PC-3 (cell line): ENCODE measurements around the gene FAM13A. TPM values are rescaled to one million over a fixed set of nuclear protein-coding genes. Genes with fewer than 3 reads are reported as not detected.
"Not testable (repeated sequence)": the region's sequence is repeated elsewhere in the genome, so short reads cannot be mapped to it uniquely, and the experiment has no call there.

ENCODE experiments used
- ATAC-seq: fragments of 200-7000 bp; cut with Tn5 transposase; 2 replicates; pipeline ENCODE4 v1.9.1; 2020; ENCODE audit warnings: mild to moderate bottlenecking, moderate library complexity
- BruUV-seq: library from RNA; stranded (reverse); fragments of 400-500 nt; replicated peaks from 2 replicates; lab custom pipeline; 2021; lab: Mats Ljungman, UMichigan
- CTCF ChIA-PET: fragments of 300-600 bp; sonication (Branson Sonifier 250); formaldehyde crosslinking; loops from one replicate; lab custom pipeline; 2022; ENCODE audit warnings: antibody characterized with exemption; lab: Charles Lee
- POLR2A ChIA-PET: fragments of 300-600 bp; sonication (Branson Sonifier 250); formaldehyde crosslinking; loops from one replicate; lab custom pipeline; 2022; ENCODE audit warnings: antibody characterized with exemption; ENCODE audit not compliant: unreplicated experiment; lab: Charles Lee
- DNase-seq: peaks from one replicate; pipeline ENCODE4 v3.0.0-alpha.2; 2015
- H2AFZ ChIP-seq: fragments of 300-600 bp; sonication (generic); 2 replicates; pipeline ENCODE4 v1.6.0; 2016; ENCODE audit warnings: antibody characterized with exemption, low read length
- H3F3A ChIP-seq: fragments of 300-600 bp; sonication (generic); one replicate; pipeline ENCODE4 v1.6.0; 2017; ENCODE audit warnings: antibody characterized with exemption, low read length, control low read depth, mild to moderate bottlenecking; ENCODE audit not compliant: unreplicated experiment
- H3K27ac ChIP-seq: fragments of 300-600 bp; sonication (generic); 2 replicates; pipeline ENCODE4 v1.5.1; 2016; ENCODE audit warnings: mild to moderate bottlenecking, low read length
- H3K27me3 ChIP-seq: fragments of 300-600 bp; sonication (generic); 2 replicates; pipeline ENCODE4 v1.6.1; 2016; ENCODE audit warnings: low read length, mixed read lengths
- H3K36me3 ChIP-seq: fragments of 300-600 bp; sonication (generic); 2 replicates; pipeline ENCODE4 v1.6.1; 2016; ENCODE audit warnings: low read depth, mixed run types, low read length, mixed read lengths
- H3K4me1 ChIP-seq: fragments of 300-600 bp; sonication (generic); 2 replicates; pipeline ENCODE4 v1.5.1; 2016; ENCODE audit warnings: low read length; ENCODE audit not compliant: insufficient read depth
- H3K4me2 ChIP-seq: fragments of 300-600 bp; sonication (generic); 2 replicates; pipeline ENCODE4 v1.6.0; 2016; ENCODE audit warnings: low read length
- H3K4me3 ChIP-seq: fragments of 300-600 bp; sonication (generic); 2 replicates; pipeline ENCODE4 v1.5.1; 2016; ENCODE audit warnings: mild to moderate bottlenecking, low read length, mixed read lengths
- H3K79me2 ChIP-seq: fragments of 300-600 bp; sonication (generic); 2 replicates; pipeline ENCODE4 v1.6.1; 2017; ENCODE audit warnings: low read length, mixed read lengths
- H3K9ac ChIP-seq: fragments of 300-600 bp; sonication (generic); 2 replicates; pipeline ENCODE4 v1.6.0; 2016; ENCODE audit warnings: mild to moderate bottlenecking, low read length
- H3K9me2 ChIP-seq: fragments of 300-600 bp; sonication (generic); replicated peaks from 2 replicates; pipeline ENCODE4 v1.6.1; 2016; ENCODE audit warnings: mixed run types, low read length, mixed read lengths
- H3K9me3 ChIP-seq: fragments of 300-600 bp; sonication (generic); 2 replicates; pipeline ENCODE4 v1.6.1; 2016; ENCODE audit warnings: low read length, mixed read lengths
- H4K20me1 ChIP-seq: fragments of 300-600 bp; sonication (generic); 2 replicates; pipeline ENCODE4 v1.6.1; 2016; ENCODE audit warnings: low read length, mixed read lengths
- EZH2 ChIP-seq: fragments of 300-600 bp; sonication (generic); IDR thresholded peaks from one replicate; pipeline ENCODE4 v1.6.1; 2017; ENCODE audit warnings: antibody characterized with exemption, mild to moderate bottlenecking, low read length; ENCODE audit not compliant: unreplicated experiment
- EZH2phosphoT487 ChIP-seq: fragments of 300-600 bp; sonication (generic); IDR thresholded peaks from 2 replicates; pipeline ENCODE4 v1.6.1; 2018; ENCODE audit warnings: mild to moderate bottlenecking, antibody characterized with exemption, low read length, borderline replicate concordance
- intact Hi-C: fragments of 100-400 bp; cut with micrococcal nuclease; formaldehyde crosslinking; loops from 2 replicates; pipeline ENCODE4 v1.9.0; 2023
- total RNA-seq: library from RNA; depleted of rRNA; stranded (reverse); fragments of >200 nt; gene quantifications from 2 replicates; pipeline ENCODE4 v1.2.3, GENCODE V29; 2014
- TF ChIP-seq, protein P1 (sequence below): fragments of 300-600 bp; sonication (generic); conservative IDR thresholded peaks from 2 replicates; pipeline ENCODE4 v1.5.1; 2017; ENCODE audit warnings: antibody characterized with exemption, low read depth, mild to moderate bottlenecking, low read length

The FAM13A gene
- total RNA-seq, 1 experiment from 2014 or later: 8.6 TPM

GRCh38 chr4:89021062-89021461 lies 35.9 kb downstream of the FAM13A start:
- TF ChIP-seq EZH2: no peak
- TF ChIP-seq, protein P1, sequence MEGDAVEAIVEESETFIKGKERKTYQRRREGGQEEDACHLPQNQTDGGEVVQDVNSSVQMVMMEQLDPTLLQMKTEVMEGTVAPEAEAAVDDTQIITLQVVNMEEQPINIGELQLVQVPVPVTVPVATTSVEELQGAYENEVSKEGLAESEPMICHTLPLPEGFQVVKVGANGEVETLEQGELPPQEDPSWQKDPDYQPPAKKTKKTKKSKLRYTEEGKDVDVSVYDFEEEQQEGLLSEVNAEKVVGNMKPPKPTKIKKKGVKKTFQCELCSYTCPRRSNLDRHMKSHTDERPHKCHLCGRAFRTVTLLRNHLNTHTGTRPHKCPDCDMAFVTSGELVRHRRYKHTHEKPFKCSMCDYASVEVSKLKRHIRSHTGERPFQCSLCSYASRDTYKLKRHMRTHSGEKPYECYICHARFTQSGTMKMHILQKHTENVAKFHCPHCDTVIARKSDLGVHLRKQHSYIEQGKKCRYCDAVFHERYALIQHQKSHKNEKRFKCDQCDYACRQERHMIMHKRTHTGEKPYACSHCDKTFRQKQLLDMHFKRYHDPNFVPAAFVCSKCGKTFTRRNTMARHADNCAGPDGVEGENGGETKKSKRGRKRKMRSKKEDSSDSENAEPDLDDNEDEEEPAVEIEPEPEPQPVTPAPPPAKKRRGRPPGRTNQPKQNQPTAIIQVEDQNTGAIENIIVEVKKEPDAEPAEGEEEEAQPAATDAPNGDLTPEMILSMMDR: no peak
- no peak for TF ChIP-seq EZH2phosphoT487
- Histone ChIP-seq H2AFZ (no peak overlapping the region), H3K4me3 (no peak overlapping the region), H3F3A (no peaks in the 10 kb centered on the region), H3K9me3 (no peaks in the 10 kb centered on the region), H3K4me1 (no peaks in the 10 kb centered on the region), H3K27ac (no peak overlapping the region), H3K9me2 (no peaks in the 10 kb centered on the region), H3K36me3 (no peaks in the 10 kb centered on the region), H4K20me1 (no peaks in the 10 kb centered on the region), H3K79me2 (no peaks in the 10 kb centered on the region), H3K9ac (no peak overlapping the region), H3K4me2 (no peak overlapping the region), H3K27me3 (no peaks in the 10 kb centered on the region)
- ChIA-PET POLR2A (interaction anchor here (0.6 kb wide), 1 partner anchor 563 kb away, joined by 10 read pairs; no protein-coding TSS in a partner anchor), CTCF (no interaction called here)
- intact Hi-C loops: loop anchor here (5.0 kb wide), 1 partner anchor 489 kb away; no protein-coding TSS in a partner anchor
- DNase-seq (no peak), ATAC-seq (no peak)
- no TSS peak for BruUV-seq

GRCh38 chr4:89014897-89015296 lies 42.1 kb downstream of the FAM13A start:
- POLR2A ChIA-PET, BruUV-seq, H3K4me1 ChIP-seq, H3K9me2 ChIP-seq, H3K27me3 ChIP-seq, H3K36me3 ChIP-seq, H3K4me2 ChIP-seq, H4K20me1 ChIP-seq, H3K27ac ChIP-seq, DNase-seq, H3K9me3 ChIP-seq, H2AFZ ChIP-seq, H3F3A ChIP-seq, intact Hi-C loops, ATAC-seq, H3K9ac ChIP-seq, H3K79me2 ChIP-seq, H3K4me3 ChIP-seq, CTCF ChIA-PET: not testable (repeated sequence)

DNA sequence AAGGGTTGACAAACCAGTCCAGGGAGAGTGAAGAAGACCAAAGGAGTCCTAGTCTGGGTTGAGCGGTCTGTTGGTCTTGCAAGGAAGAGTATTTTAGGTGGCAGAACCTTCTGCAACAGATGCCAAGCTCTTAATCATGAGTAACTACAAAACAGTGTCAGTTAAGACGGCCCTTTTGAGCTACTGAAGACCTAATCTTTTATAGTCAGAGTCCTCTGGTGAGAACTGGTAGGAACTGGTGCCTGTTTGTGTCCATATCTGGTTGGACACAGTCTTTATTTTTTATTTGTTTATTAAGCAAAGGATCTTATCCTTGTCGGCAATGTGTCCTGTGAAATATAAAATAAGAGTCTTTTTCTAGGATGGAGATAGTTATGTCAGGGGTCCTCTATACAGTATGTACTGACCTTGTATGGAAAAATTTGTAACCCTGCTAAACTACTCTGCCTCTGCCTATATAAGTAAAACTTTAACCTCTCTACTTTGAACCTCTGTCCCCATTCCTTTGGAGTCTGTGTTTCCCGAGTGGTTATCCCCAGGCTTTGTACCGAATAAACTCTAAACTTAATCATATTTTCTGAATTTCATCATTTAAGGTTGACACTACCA lies 47.1 kb downstream of the FAM13A start:
- POLR2A ChIA-PET: no interaction called here
- CTCF ChIA-PET: no interaction called here
- no peak for ATAC-seq
- H3K9ac ChIP-seq: no peak overlapping the region
- H3K9me2 ChIP-seq: no peaks in the 10 kb centered on the region
- TF ChIP-seq, protein P1: no peak
- TF ChIP-seq EZH2phosphoT487 (no peak), EZH2 (no peak)
- no peak overlapping the region for H2AFZ ChIP-seq
- H3K27me3 ChIP-seq: no peaks in the 10 kb centered on the region
- no peak overlapping the region for H3K4me3 ChIP-seq
- no peak for DNase-seq
- H4K20me1 ChIP-seq: no peaks in the 10 kb centered on the region
- H3K79me2 ChIP-seq: no peaks in the 10 kb centered on the region
- no peak overlapping the region for H3K27ac ChIP-seq
- H3K4me1 ChIP-seq: no peaks in the 10 kb centered on the region
- H3K4me2 ChIP-seq: no peak overlapping the region
- BruUV-seq: no TSS peak
- H3K36me3 ChIP-seq: peaks cover 5% of the 10 kb centered on the region; the same call in 1 of the 2 replicates
- intact Hi-C loops: no loop called here
- no peaks in the 10 kb centered on the region for H3F3A ChIP-seq
- H3K9me3 ChIP-seq: no peaks in the 10 kb centered on the region
